SK-N-SH treated with all-trans-retinoic acid at 6 μM for 48 hours (cell line): Measurements from ENCODE around the gene FHIT.

Experiments used
- BACH2 ChIP-seq: fragments of 250-450 bp; sonication (Bioruptor Pico); IDR thresholded peaks from 2 replicates; pipeline ENCODE4 v1.9.0; 2021; ENCODE audit warnings: mild to moderate bottlenecking, borderline replicate concordance
- PPARA ChIP-seq: fragments of 250-450 bp; sonication (Bioruptor Pico); IDR thresholded peaks from 2 replicates; pipeline ENCODE4 v1.5.0; 2020; ENCODE audit warnings: mild to moderate bottlenecking, borderline replicate concordance
- RARB ChIP-seq: fragments of 250-450 bp; sonication (Bioruptor Pico); IDR thresholded peaks from 2 replicates; pipeline ENCODE4 v1.8.0; 2021; ENCODE audit warnings: mild to moderate bottlenecking, moderate library complexity
- ZFP3 ChIP-seq: fragments of 250-450 bp; sonication (Bioruptor Pico); IDR thresholded peaks from 2 replicates; pipeline ENCODE4 v1.5.0; 2020; ENCODE audit warnings: mild to moderate bottlenecking, moderate library complexity
- ZFP30 ChIP-seq: fragments of 450-650 bp; formaldehyde crosslinking; IDR thresholded peaks from 2 replicates; pipeline ENCODE4 v1.5.0; 2022; ENCODE audit warnings: mild to moderate bottlenecking, moderate library complexity
- TF ChIP-seq, protein P1 (sequence below): fragments of 250-450 bp; sonication (Bioruptor Pico); IDR thresholded peaks from 2 replicates; pipeline ENCODE4 v1.5.1; 2020; ENCODE audit warnings: low read depth, mild to moderate bottlenecking, moderate library complexity
- TF ChIP-seq, protein P2 (sequence below): fragments of 250-450 bp; sonication (Bioruptor Pico); IDR thresholded peaks from 2 replicates; pipeline ENCODE4 v1.5.1; 2021; ENCODE audit warnings: mild to moderate bottlenecking, moderate library complexity
- TF ChIP-seq, protein P3 (sequence below): fragments of 250-450 bp; sonication (Bioruptor Pico); IDR thresholded peaks from 2 replicates; pipeline ENCODE4 v1.8.0; 2020; ENCODE audit warnings: mild to moderate bottlenecking, moderate library complexity, borderline replicate concordance
- TF ChIP-seq, protein P4 (sequence below): fragments of 250-450 bp; sonication (Bioruptor Pico); IDR thresholded peaks from 2 replicates; pipeline ENCODE4 v1.8.0; 2021; ENCODE audit warnings: low read depth, mild to moderate bottlenecking, moderate library complexity, borderline replicate concordance

DNA sequence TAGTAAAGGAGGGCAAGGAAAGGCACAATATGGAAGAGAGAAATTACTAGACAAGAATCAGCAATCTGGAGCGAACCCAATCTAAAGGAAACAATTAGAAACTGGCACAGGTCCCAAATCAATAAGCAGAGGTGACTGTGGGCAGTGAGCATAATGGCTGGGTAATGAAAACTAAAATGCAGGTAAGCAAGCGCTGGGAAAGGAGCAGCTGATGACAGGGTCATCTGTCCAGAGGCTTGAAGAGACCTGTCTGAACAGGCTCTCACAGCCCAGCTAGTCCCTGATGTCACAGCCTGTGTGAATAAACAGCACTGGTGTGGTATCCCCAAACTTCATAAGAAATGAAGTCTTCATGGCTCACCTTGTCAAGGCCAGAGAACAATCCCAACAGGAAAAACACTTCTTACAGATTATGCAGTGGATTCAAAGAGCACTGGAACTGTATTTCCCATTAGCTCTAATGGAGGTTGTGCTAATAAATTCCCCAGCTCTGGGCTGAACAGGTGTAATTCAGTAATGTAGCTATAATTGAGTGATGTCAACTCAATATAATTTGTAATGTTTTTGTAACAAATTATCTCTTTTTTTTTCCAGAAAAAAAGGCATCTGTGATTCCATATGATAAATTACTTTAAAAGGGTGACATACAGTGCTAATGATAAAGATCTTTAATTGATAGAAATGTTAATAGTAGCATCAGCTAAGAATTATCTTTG is 197.3 kb downstream of the FHIT start:
- TF ChIP-seq RARB (CRISPR knock-in tag) (no peak), ZFP30 (no peak), PPARA (no peak), BACH2 (CRISPR knock-in tag) (no peak), ZFP3 (no peak)
- TF ChIP-seq, protein P1, sequence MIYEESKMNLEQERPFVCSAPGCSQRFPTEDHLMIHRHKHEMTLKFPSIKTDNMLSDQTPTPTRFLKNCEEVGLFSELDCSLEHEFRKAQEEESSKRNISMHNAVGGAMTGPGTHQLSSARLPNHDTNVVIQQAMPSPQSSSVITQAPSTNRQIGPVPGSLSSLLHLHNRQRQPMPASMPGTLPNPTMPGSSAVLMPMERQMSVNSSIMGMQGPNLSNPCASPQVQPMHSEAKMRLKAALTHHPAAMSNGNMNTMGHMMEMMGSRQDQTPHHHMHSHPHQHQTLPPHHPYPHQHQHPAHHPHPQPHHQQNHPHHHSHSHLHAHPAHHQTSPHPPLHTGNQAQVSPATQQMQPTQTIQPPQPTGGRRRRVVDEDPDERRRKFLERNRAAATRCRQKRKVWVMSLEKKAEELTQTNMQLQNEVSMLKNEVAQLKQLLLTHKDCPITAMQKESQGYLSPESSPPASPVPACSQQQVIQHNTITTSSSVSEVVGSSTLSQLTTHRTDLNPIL: no peak
- TF ChIP-seq, protein P2, sequence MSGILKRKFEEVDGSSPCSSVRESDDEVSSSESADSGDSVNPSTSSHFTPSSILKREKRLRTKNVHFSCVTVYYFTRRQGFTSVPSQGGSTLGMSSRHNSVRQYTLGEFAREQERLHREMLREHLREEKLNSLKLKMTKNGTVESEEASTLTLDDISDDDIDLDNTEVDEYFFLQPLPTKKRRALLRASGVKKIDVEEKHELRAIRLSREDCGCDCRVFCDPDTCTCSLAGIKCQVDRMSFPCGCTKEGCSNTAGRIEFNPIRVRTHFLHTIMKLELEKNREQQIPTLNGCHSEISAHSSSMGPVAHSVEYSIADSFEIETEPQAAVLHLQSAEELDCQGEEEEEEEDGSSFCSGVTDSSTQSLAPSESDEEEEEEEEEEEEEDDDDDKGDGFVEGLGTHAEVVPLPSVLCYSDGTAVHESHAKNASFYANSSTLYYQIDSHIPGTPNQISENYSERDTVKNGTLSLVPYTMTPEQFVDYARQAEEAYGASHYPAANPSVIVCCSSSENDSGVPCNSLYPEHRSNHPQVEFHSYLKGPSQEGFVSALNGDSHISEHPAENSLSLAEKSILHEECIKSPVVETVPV: no peak
- TF ChIP-seq, protein P3, sequence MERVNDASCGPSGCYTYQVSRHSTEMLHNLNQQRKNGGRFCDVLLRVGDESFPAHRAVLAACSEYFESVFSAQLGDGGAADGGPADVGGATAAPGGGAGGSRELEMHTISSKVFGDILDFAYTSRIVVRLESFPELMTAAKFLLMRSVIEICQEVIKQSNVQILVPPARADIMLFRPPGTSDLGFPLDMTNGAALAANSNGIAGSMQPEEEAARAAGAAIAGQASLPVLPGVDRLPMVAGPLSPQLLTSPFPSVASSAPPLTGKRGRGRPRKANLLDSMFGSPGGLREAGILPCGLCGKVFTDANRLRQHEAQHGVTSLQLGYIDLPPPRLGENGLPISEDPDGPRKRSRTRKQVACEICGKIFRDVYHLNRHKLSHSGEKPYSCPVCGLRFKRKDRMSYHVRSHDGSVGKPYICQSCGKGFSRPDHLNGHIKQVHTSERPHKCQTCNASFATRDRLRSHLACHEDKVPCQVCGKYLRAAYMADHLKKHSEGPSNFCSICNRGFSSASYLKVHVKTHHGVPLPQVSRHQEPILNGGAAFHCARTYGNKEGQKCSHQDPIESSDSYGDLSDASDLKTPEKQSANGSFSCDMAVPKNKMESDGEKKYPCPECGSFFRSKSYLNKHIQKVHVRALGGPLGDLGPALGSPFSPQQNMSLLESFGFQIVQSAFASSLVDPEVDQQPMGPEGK (CRISPR knock-in tag): no peak
- TF ChIP-seq, protein P4, sequence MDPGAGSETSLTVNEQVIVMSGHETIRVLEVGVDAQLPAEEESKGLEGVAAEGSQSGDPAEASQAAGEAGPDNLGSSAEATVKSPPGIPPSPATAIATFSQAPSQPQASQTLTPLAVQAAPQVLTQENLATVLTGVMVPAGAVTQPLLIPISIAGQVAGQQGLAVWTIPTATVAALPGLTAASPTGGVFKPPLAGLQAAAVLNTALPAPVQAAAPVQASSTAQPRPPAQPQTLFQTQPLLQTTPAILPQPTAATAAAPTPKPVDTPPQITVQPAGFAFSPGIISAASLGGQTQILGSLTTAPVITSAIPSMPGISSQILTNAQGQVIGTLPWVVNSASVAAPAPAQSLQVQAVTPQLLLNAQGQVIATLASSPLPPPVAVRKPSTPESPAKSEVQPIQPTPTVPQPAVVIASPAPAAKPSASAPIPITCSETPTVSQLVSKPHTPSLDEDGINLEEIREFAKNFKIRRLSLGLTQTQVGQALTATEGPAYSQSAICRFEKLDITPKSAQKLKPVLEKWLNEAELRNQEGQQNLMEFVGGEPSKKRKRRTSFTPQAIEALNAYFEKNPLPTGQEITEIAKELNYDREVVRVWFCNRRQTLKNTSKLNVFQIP (CRISPR knock-in tag): no peak
